ENCODE results near the gene RNASE11. TPM values are rescaled to one million over a fixed set of nuclear protein-coding genes. Genes with fewer than 3 reads are reported as not detected.

Gene RNASE11
- total RNA-seq, 1 experiment from 2014 or later: not detected

DNA sequence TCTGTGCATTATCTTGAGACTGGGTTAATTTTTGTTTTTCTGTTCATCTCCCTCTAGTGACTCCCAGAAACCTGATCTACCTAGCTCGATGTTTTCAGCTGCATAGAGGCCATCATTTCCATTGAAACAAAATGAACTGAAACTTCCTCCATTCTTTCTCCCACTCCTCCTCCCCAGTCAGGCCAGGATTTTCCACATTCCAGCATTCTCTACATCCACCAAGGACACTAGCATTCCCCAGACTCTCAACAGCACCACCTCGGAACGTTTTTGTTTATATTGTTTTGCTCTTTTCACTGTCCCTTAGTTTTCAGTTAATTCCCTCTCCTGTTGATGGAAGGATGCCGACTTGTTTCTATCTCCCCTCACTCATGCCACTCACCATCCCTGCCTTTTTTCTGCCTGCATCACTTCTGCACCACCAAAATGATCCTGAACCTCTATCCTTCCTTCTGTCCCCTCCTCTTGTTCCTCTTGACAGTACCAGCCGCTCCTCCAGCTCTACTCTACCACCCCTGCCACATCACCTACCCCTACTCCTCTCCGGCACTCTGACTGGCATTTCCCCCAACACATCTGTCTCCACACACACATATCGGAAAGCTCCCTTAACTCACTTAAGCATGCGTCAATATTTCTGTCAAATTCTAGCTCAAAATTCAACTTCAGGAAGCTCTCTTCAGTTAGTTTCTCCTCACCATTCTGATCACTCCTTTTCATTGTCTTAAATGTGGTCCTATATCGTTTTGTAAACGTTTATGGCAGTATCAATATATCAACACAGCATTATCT, 40.5 kb upstream of the RNASE11 start:
- H3K4me1 ChIP-seq: peaks cover 7% of the 10 kb centered on the region
- Mint-ChIP-seq H3K27ac (ENCODE audit: unreplicated experiment) (peak overlapping the region; percentile 11), H3K27me3 (ENCODE audit: insufficient read depth, unreplicated experiment) (peaks cover 3% of the 10 kb centered on the region), H3K4me1 (ENCODE audit: low read depth, unreplicated experiment) (peaks cover 33% of the 10 kb centered on the region), H3K9me3 (ENCODE audit: unreplicated experiment) (peaks cover 10% of the 10 kb centered on the region), H3K36me3 (ENCODE audit: insufficient read depth, unreplicated experiment) (peaks cover 50% of the 10 kb centered on the region), H3K4me3 (ENCODE audit: unreplicated experiment) (peak overlapping the region; percentile 52)
- CTCF ChIA-PET: interaction anchor here (0.8 to 1.2 kb wide), 3 partner anchors 10 to 18 kb away, joined by 3 read pairs; no protein-coding TSS in a partner anchor
- H3K36me3 ChIP-seq (ENCODE audit: control insufficient read depth, insufficient read depth, low read length): no peaks in the 10 kb centered on the region
- H3K27me3 ChIP-seq (replicated peaks; ENCODE audit: control insufficient read depth, insufficient read depth, low read length): no peaks in the 10 kb centered on the region
- H3K4me3 ChIP-seq (ENCODE audit: low read depth, low read length): no peak overlapping the region
- intact Hi-C loops (cut with micrococcal nuclease; ENCODE audit: unreplicated experiment): no loop called here
- H3K9me3 ChIP-seq: 0 out of 2 replicates have a peak, but pooled peaks cover 3% of the 10 kb centered on the region
- TF ChIP-seq, protein P1, sequence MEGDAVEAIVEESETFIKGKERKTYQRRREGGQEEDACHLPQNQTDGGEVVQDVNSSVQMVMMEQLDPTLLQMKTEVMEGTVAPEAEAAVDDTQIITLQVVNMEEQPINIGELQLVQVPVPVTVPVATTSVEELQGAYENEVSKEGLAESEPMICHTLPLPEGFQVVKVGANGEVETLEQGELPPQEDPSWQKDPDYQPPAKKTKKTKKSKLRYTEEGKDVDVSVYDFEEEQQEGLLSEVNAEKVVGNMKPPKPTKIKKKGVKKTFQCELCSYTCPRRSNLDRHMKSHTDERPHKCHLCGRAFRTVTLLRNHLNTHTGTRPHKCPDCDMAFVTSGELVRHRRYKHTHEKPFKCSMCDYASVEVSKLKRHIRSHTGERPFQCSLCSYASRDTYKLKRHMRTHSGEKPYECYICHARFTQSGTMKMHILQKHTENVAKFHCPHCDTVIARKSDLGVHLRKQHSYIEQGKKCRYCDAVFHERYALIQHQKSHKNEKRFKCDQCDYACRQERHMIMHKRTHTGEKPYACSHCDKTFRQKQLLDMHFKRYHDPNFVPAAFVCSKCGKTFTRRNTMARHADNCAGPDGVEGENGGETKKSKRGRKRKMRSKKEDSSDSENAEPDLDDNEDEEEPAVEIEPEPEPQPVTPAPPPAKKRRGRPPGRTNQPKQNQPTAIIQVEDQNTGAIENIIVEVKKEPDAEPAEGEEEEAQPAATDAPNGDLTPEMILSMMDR (IDR thresholded peaks at IDR 0.05; ENCODE audit: insufficient read depth in 1 of 2, low read depth in 1 of 2, low read length in 1 of 2, severe bottlenecking in 1 of 2, unreplicated experiment in 1 of 2): no peak
- BruUV-seq (replicated peaks): no TSS peak
- POLR2A ChIA-PET: no interaction called here
- no peak for DNase-seq

DNA sequence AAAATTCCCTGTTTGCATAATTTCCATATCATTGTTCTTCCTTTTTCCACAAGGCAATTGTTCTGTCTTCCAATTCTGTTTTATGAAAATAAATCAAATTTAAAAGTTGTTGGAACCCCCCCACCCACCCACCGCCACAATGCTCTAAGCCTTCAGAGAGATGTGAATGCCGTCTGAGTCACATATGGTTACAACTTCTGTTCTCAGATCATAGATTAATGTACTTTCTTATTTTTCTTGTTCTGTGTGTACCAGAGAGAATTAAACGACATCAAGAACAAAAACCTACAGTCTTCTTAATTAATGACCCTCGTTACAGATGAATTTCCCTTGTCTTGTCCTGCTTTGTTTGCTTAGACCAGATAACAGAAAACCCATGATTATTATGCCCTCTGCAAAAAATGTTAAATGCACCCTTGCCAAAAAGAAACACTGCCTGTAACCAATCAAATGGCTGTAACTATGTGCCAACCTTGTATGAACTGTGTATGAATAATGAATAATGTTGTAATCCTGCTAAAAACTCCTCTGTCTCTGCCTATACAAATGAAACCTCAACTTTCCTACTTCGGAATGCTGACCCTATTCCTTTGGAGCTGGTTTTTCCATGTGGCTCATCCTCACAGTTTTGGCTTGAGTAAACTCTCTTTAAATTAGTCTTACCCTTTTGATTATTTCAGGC, 39.7 kb upstream of the RNASE11 start:
- Mint-ChIP-seq H3K36me3 (ENCODE audit: insufficient read depth, unreplicated experiment) (peaks cover 42% of the 10 kb centered on the region), H3K27me3 (ENCODE audit: insufficient read depth, unreplicated experiment) (no peaks in the 10 kb centered on the region), H3K27ac (ENCODE audit: unreplicated experiment) (peak overlapping the region; percentile 11), H3K4me1 (ENCODE audit: low read depth, unreplicated experiment) (peaks cover 26% of the 10 kb centered on the region), H3K4me3 (ENCODE audit: unreplicated experiment) (peak overlapping the region; percentile 52), H3K9me3 (ENCODE audit: unreplicated experiment) (peaks cover 10% of the 10 kb centered on the region)
- ChIA-PET CTCF (interaction anchor here (0.8 to 1.2 kb wide), 3 partner anchors 9 to 18 kb away, joined by 3 read pairs; no protein-coding TSS in a partner anchor), POLR2A (no interaction called here)
- H3K36me3 ChIP-seq (ENCODE audit: control insufficient read depth, insufficient read depth, low read length): no peaks in the 10 kb centered on the region
- peaks cover 7% of the 10 kb centered on the region for H3K4me1 ChIP-seq
- BruUV-seq (replicated peaks): no TSS peak
- no peak overlapping the region for H3K4me3 ChIP-seq (ENCODE audit: low read depth, low read length)
- TF ChIP-seq, protein P1 (IDR thresholded peaks at IDR 0.05; ENCODE audit: insufficient read depth in 1 of 2, low read depth in 1 of 2, low read length in 1 of 2, severe bottlenecking in 1 of 2, unreplicated experiment in 1 of 2): no peak
- intact Hi-C loops (cut with micrococcal nuclease; ENCODE audit: unreplicated experiment): no loop called here
- no peaks in the 10 kb centered on the region for H3K27me3 ChIP-seq (replicated peaks; ENCODE audit: control insufficient read depth, insufficient read depth, low read length)
- 0 out of 2 replicates have a peak, but pooled peaks cover 3% of the 10 kb centered on the region for H3K9me3 ChIP-seq
- DNase-seq: no peak

DNA sequence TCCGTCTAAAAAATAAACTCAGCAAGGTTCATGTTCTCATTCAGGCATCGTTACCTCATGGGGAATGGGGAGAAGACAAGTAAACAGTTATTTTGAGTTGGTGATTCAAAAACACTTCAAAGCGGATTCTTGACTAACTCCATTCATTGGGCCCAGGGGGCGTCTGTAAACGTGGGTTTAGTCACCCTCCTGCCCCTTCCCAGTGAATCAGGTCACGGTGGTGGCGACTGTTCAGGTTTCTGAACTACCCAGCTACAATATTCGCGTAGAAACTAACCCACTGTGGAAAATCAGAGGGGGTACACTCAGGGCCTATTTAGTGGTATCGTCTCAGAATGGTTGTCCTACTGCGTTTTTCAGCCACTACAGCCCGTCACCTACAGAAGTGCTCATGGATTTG, 38.5 kb upstream of the RNASE11 start:
- Histone ChIP-seq H3K36me3 (ENCODE audit: control insufficient read depth, insufficient read depth, low read length) (no peaks in the 10 kb centered on the region), H3K4me3 (ENCODE audit: low read depth, low read length) (no peak overlapping the region), H3K9me3 (0 out of 2 replicates have a peak, but pooled peaks cover 3% of the 10 kb centered on the region), H3K4me1 (peaks cover 12% of the 10 kb centered on the region), H3K27me3 (replicated peaks; ENCODE audit: control insufficient read depth, insufficient read depth, low read length) (no peaks in the 10 kb centered on the region)
- ChIA-PET POLR2A (no interaction called here), CTCF (no interaction called here)
- Mint-ChIP-seq H3K9me3 (ENCODE audit: unreplicated experiment) (peaks cover 10% of the 10 kb centered on the region), H3K36me3 (ENCODE audit: insufficient read depth, unreplicated experiment) (peaks cover 33% of the 10 kb centered on the region), H3K27ac (ENCODE audit: unreplicated experiment) (no peak overlapping the region), H3K4me1 (ENCODE audit: low read depth, unreplicated experiment) (peaks cover 34% of the 10 kb centered on the region), H3K4me3 (ENCODE audit: unreplicated experiment) (no peak overlapping the region), H3K27me3 (ENCODE audit: insufficient read depth, unreplicated experiment) (no peaks in the 10 kb centered on the region)
- TF ChIP-seq, protein P1 (IDR thresholded peaks at IDR 0.05; ENCODE audit: insufficient read depth in 1 of 2, low read depth in 1 of 2, low read length in 1 of 2, severe bottlenecking in 1 of 2, unreplicated experiment in 1 of 2): no peak
- BruUV-seq (replicated peaks): no TSS peak
- intact Hi-C loops (cut with micrococcal nuclease; ENCODE audit: unreplicated experiment): no loop called here
- DNase-seq: no peak

Measured in Caco-2 (cell line).